Muscle of arm (tissue), 12 donors: Measurements from ENCODE around the gene TLR7. TPM values are rescaled to one million over a fixed set of nuclear protein-coding genes. Genes with fewer than 3 reads are reported as not detected.

Source experiments
- DNase-seq: peaks from one replicate; pipeline ENCODE4 v3.0.0-alpha.2; 2013
- polyA plus RNA-seq, 12 donors: library from polyadenylated mRNA; unstranded; fragments of 120-200 nt; gene quantifications; one replicate each; pipeline ENCODE4 v1.2.1, GENCODE V29; 2013; ENCODE audit not compliant: insufficient read length in 12 of 12

Gene TLR7
- polyA plus RNA-seq, 12 donors: 0.66 to 2.3 (median 0.99) TPM; not detected in 1

GRCh38 chrX:12890467-12890866, 23.6 kb downstream of the TLR7 start:
- DNase-seq: no peak

- DNase-seq: no peak
Observed at GRCh38 chrX:12891171-12891570, 24.3 kb downstream of the TLR7 start.

- no peak for DNase-seq
Observed at GRCh38 chrX:12891915-12892506, 25.1 kb downstream of the TLR7 start.

- no peak for DNase-seq
Observed at GRCh38 chrX:12892716-12893115, 25.8 kb downstream of the TLR7 start.

GRCh38 chrX:12894074-12895030, 27.5 kb downstream of the TLR7 start:
- DNase-seq: no peak

GRCh38 chrX:12895866-12896265, 29.0 kb downstream of the TLR7 start:
- no peak for DNase-seq

- no peak for DNase-seq
Observed at GRCh38 chrX:12896935-12897334, 30.1 kb downstream of the TLR7 start.

- no peak for DNase-seq
Observed at GRCh38 chrX:12898073-12898472, 31.2 kb downstream of the TLR7 start.

- DNase-seq: no peak
Observed at GRCh38 chrX:12899506-12899905, 32.6 kb downstream of the TLR7 start.

GRCh38 chrX:12901486-12901885, 34.6 kb downstream of the TLR7 start:
- peak; percentile 48 for DNase-seq

GRCh38 chrX:12903646-12904045, 36.8 kb downstream of the TLR7 start:
- DNase-seq: peak; percentile 37

- DNase-seq: no peak
Observed at GRCh38 chrX:12906046-12906761, 39.3 kb downstream of the TLR7 start, which contains the start of gene TLR8. Gene TLR8 (plus strand): TSS chrX:12906620. CDS start chrX:12906707, 87 bp downstream.

- DNase-seq: no peak
Observed at GRCh38 chrX:12910423-12911121, 43.7 kb downstream of the TLR7 start.

- no peak for DNase-seq
Observed at GRCh38 chrX:12911122-12911470, 44.2 kb downstream of the TLR7 start.

GRCh38 chrX:12912791-12913482, 46.1 kb downstream of the TLR7 start:
- no peak for DNase-seq

GRCh38 chrX:12917753-12918152, 50.9 kb downstream of the TLR7 start:
- DNase-seq: no peak

- no peak for DNase-seq
Observed at GRCh38 chrX:12919051-12919450, 52.2 kb downstream of the TLR7 start.

GRCh38 chrX:12919620-12920019, 52.7 kb downstream of the TLR7 start:
- DNase-seq: no peak

GRCh38 chrX:12920990-12921389, 54.1 kb downstream of the TLR7 start:
- DNase-seq: no peak

- no peak for DNase-seq
Observed at GRCh38 chrX:12921886-12922598, 55.2 kb downstream of the TLR7 start.

GRCh38 chrX:12922599-12922919, 55.7 kb downstream of the TLR7 start:
- DNase-seq: no peak
